Activated CD4-positive, CD25-positive, alpha-beta regulatory T cell (primary cell): Measurements from ENCODE around the gene ADK.
A peak's percentile ranks its signal among the peaks of the same experiment; 100 is the strongest.
"Not testable (repeated sequence)": the region's sequence is repeated elsewhere in the genome, so short reads cannot be mapped to it uniquely, and the experiment has no call there.

Experiments used
- DNase-seq, 4 experiments: peaks; one replicate each; lab custom pipeline; 2025; lab: John Stamatoyannopoulos, UW

The ADK gene

DNA sequence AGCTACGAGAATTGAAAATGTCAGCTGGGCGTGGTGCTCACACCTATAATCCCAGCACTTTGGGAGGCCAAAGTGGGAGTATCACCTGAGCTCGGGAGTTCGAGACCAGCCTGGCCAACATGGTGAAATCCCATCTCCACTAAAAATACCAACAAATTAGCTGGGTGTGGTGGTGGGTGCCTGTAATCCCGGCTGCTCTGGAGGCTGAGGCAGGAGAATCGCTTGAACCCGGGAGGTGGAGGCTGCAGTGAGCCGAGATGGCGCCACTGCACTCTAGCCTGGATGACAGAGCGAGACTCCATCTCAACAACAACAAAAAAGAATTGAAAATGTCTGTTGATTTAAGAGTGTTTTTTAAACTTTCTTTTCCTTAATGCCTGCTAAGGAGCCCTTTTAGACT, 4.0 kb upstream of the ADK start:
- not testable (repeated sequence) for DNase-seq

DNA sequence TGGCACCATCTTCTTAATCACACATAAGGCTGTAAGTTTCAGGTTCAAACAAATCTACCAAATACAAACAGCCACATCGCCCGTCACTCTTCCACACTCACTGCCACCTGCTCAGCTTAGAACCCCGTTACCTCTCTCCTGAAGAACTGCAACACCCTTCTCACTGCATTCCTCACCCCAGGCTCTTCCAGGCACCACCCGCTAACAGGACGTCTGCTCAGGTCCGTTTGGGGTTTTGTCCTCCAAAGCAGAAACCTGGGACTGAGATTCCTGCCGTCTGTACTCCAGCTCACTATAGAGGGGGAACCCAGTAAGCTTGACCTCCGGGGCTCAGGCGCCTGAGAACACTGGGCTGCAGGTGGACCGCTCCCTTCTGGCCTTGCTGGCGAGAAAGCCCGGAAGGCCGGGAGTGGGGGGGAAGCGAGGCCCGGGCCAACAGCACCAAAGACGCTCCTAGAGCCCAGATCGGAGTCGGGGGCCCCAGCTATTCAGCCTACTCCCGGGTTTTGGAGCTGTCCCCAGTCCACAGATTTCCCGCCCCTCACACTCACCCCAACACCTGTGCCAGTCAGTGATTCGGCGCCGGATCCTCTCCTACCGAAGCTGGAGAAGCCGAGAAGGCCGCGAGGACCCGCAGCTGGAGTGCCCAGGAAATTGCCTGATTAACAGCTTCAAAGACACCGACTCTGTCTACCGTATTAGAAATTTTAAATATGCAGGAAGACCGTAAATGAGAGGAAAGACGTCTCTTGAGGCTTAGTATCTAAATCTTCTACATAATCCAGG, 624 bp upstream of the ADK start, which contains the start of gene AP3M1:
Gene AP3M1, minus strand, starts transcription at position 625 of the 786 bp plus-strand sequence. CDS start 12,449 bp downstream, outside the sequence.
- DNase-seq, result peak; percentile 64 to 74 (median 68)

DNA sequence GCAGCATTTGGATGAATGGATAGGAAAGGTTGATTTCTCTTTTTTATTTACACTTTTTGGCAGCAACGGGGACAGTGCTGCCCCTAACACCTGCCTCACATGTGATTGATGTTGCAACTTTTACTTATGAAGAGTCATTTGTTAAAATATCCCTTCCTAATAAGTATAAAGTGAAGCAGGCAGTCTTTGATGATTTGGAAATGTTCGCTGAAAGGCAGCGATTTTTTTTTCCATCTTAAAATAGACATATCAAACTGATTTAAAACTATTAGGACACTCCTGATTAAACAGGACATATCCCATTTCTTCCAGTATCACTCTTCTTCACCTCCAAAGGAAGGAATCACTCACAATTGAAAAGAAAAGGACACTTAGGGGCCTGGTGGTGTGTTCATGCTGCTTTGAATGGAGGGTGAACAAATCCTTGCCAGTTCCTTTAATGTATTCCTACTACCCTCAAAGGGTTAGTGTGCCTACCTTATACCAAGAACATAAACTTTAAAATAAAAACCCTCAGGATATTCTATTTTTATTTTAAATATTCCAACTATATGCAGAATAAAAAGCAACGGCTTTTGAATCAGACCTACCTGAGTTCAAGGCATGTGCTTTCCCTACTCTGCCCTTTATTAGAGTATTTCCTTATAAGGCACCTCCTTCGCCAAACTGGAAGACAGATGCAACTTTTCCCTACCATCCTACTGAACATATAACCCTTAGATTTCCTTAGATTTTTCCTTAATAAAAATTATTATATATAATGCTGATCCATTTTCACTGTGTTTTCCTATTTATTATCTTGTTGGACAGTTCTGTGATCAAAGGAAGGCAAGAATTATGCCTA, 1.1 kb downstream of the ADK start:
- no peak for DNase-seq

DNA sequence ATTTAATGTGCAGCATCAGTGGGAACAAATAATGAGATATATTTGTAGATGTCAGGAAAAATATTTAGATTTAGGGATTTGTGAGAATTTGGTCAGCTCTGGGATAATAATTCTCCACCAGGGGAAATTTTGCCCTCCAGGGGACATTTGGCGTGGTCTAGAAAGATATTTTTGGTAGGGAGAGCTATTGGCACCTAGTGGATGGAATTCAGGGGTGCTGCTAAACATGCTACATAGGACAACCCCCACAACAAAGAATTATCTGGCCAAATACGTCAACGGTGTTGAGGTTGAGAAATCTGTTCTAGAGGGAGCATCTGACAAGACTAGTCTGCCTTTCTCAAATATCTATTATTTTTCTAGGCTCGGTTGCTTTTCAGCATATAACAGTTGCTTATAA, 2.1 kb downstream of the ADK start:
- no peak for DNase-seq

DNA sequence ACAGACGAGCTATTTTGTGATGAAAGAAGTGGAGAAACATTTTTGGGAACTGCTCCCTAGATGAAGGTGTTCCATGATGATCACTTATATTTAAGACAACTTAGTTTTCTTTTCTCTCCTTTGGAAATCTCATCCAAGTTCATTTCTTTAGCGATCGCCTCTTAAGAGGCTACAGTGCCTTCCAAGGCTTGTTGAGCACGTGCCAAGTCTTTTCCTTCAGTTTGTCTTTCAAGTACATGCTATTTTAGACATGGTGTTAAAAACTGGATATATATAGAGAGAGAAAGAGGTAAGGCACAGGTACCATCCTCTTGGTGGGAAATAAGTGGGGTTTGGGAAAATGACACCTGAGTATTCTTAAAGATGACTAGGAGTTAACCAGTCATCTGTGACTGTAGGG, 2.7 kb downstream of the ADK start:
- no peak for DNase-seq

DNA sequence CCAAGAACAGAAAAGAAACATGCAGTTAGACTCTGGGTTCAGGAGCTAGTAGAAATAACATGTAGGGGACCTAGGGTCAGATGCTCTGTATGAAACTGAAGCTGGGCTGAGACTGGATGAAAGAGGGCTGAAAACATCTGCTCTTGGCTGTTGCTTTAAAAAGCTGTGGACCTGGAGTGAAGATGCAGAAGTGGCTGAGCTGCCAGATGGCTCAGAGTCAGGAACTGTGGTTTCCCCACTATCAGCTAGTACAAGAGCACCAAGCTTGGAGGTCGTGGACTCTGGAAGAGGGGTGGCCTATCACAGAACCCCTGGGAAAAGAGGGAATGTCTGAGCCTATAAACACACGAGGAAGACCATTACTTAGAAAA, 5.9 kb downstream of the ADK start:
- no peak for DNase-seq

DNA sequence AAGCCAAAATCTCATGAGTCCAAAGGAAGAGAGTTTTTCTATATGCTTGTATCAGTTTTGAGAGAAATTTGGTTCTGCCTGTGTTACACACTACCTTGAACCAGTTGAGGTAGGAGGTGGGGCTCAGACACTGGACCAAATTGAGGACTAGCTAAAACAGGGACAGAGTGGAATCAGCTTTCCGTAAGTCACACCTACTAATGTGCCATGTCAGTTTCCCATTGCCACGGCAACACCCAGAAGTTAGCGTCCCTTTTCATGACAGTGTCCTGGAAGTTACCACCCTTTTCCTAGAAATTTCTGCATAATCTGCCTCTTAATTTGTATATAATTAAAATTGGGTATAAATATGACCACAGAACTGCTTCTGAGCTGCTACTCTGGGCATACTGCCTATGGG, 9.0 kb downstream of the ADK start:
- no peak for DNase-seq

DNA sequence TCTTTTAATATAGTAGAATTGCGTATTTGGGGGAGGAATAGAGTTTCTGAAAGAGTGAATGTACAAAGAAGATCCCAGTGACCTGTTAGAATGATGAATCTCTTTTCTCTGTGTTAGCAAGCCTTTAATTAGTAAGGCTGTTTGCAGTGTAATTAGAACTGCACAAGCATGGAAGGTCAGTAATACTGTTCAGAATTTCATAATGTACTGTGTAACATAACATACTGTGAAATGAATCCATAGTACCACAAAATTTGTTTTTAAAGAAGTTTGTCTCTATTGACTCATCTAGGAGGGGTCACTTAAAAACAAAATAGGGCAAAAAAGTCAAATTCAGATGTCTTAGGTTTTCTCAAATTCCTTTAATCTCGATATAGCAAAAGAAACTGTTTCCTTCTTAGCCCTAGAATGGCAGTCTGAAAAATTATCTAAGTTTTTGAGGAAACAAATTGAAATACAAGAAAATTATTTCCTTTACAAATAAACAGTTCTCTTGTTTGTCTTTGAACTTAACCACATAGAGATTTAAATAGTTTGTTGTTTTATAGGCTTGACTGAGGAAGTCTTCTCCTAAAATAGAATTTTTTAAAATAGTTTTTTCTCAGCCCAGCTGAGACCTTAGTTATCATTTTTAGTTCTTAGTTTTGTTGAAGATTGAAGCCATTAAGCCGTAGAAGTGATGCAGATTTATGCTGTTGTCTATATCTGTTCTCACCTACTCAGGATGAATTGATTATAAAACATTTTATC, 12.5 kb downstream of the ADK start:
- DNase-seq, result no peak

DNA sequence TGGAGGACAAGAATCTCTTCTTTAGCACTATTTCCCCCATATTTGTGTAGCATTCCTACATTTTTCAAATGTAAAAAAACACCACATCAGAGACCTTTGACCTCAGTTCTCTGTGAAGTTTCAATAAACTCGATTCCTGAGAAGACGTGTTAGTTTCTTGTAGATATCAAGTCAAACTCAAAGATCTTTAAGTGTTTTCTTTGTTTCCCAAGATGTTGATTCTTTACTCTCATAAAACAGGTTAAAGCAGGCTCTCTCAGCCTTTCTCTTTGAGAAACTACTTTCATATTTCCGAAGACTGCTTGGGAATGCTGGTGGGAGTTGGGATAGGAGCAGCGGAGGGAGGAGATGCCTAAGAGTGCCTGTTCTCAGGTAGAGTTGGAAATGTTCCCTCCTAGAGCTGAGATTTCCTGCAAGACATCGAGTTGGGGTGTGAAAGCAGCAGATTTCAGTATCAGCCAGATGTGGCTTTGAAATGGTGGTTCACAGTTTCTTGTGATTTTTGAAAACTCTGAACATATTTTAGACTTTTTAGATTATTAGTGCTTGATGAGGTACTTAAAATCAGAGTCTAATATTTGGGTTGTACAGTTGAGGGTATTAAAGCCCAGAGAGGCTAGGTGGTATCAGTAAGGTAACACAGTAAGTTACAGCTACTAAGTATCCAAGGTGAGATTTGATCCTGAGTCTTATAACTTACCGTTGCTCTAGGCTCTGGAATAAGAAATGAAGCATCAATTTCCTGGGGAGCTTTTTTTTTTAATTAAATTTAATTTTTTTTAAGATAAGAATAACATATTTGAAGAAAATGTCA, 13.9 kb downstream of the ADK start:
- DNase-seq, result no peak

DNA sequence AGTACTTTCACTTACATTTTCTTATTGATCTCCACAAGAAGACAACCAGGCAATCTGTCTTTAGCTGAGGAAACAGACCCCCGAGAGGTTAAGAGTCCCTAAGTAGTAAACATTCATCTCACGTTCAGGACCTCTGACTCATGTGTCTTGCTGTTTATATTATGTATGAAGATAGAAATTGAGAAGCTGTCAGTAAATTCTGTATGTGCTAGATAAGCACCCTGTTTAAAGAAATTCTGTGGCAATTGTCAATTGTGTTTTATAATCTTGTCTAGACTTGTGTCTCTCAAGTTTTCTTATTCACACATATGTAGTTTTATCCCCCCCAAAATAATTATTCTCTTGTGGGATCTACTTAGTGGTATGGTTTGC, 14.5 kb downstream of the ADK start:
- no peak for DNase-seq

DNA sequence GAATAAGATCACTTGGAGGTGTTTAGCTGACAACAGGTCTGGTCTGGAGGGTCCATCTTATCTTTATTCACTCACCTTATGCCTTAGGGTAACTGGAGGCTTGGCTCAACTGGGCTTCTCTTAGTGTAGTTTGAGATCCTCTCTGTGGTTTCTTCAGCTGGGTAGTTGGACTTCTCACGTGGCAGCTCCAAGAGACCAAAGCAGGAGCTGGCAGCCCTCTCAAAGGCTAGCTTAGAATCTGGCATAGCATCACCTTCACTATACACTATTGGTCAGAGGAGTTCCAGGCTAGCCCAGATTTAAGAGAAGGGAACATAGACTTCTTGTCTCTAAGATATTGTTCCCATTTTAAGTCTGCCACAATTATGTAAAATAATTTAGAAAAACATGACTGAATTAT, 16.4 kb downstream of the ADK start:
- DNase-seq, result no peak

DNA sequence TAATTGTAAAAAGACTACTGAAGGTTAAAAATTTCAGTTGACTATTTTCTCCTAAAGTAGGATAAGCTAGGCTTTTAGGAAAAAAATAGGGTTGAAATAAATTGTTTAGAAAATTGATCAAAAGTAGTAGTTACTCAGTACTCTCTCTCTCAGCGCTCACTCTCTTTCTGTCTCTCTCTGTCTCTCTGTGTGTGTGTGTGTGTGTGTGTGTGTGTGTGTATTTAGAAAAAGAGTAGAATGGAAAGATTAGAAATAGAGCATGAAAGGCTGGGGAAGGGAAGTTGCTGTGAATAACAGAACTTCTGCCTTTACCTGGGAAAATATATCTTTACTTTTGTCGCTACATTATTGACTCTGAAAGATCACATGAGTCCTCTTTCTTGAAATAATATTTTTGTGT, 20.6 kb downstream of the ADK start:
- DNase-seq, result no peak

DNA sequence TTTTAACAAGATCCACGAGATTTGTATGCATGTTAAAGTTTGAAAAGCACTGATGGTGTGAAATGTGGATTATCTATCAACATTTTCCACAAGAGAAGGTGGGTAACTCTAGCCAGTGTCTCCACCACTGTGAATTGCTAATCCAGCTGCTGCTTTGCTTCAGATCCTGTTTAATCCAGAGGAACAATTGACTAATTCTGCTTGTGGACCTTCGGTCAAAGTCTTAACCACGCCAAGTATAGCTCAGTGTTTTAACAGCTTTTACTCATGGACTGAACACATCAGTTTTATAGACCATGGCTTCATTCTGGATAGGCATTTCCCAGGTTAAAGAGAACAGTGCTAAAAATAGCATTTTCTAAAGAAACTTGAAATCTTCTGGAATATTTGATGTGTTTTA, 23.5 kb downstream of the ADK start:
- no peak for DNase-seq

DNA sequence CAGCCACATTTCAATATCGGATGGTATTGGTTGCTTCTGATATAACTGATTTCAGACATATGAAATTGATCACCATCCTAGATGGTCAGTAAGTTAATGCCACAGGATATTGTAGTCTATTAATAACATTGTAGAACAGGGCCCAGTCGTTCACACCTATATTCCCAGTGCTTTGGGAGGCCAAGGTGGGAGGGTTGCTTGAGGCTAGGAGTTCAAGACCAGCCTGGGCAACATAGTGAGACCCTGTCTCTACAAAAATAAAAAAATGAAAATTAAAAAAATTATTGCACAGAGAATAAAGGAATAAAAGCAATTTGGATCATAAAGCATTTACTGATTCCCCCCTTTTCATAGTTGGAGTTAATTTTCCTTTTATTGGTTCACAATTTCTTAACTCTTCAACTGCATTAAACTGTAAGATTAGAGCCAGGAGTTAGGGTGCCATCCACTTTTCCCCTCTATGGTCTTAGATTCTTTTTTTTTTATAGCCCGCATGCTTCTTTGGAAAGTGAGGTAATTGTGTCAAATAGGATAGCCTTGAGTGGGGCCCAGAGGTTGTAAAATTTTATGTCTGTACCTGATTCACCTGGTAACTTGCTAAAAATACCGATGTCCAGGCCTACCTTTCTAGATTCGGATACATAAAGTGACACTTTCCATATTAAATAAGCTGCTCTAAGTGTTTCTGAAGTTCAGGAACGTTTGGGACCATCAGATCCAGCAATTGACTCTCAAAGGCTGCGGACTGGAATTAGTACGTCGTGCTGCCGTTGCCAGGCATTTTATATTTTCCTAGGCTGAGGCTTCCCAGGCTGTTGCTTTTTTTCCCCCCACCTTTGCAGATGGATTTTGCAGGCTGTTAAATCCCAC, 24.7 kb downstream of the ADK start:
- no peak for DNase-seq

DNA sequence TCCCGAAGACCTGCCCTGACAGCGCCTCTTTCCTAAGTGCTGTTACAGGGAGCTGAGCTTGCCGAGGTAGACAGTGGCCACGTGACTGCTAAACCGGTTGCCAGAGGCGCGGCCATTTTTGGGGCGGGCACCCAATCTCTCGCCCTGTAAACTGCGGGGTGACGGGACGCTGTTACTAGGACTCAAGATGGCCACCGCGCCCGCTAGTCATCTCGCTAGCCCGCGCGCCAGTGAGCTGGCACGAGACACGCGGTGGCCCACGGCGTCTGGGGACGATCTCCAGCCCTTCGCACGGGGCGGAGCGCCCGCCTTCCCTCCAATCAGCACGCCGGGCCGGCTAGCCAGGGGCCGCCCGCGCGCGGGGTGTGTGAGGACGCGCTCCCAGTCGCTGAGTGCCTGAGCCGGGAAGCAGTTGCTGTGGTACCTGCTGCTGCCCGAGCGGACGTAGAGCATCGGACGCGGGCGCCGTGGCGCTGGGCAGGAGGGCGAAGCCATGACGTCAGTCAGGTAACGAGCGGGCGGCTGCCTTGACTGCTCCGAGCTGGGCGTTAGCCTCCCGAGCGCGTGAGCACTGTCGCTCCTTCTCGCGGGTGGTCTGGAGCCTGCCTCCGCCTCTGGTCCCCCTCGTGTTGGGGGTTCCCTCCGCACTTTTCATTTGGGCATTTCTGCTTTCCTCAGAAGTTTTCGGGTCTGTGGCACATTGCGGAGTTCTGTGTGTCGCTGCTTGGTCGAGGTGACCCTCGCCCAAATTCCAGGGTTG, 25.5 kb downstream of the ADK start:
- DNase-seq, result peak; percentile 89 to 95 (median 93)

DNA sequence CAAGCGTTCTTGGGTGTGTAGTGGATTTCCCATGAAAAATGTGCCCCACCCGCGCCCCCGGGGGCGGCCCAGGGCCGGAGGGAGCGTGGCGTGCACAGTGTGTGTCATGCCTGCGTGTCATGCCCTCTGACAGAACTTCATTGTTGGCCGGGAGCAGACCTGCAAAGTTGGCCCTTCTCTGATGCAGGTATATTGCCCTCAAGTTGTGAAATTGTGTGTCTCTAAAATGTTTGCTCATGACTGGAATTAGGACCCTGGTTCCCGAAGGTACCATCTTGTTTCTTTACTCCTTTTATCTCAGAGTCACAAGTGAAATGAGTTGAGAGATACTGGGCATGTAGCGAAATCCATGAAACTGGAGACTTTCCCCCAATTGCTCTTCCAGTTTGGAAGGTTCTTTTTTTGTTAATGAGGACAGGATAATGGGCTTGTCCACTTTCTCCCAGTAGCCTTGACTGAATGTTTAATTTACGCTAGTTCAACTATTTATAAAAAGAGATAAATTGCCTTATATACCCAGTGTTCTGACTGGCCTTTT, 26.2 kb downstream of the ADK start:
- peak in 2 of 4 experiments; percentile 2 to 35 for DNase-seq

DNA sequence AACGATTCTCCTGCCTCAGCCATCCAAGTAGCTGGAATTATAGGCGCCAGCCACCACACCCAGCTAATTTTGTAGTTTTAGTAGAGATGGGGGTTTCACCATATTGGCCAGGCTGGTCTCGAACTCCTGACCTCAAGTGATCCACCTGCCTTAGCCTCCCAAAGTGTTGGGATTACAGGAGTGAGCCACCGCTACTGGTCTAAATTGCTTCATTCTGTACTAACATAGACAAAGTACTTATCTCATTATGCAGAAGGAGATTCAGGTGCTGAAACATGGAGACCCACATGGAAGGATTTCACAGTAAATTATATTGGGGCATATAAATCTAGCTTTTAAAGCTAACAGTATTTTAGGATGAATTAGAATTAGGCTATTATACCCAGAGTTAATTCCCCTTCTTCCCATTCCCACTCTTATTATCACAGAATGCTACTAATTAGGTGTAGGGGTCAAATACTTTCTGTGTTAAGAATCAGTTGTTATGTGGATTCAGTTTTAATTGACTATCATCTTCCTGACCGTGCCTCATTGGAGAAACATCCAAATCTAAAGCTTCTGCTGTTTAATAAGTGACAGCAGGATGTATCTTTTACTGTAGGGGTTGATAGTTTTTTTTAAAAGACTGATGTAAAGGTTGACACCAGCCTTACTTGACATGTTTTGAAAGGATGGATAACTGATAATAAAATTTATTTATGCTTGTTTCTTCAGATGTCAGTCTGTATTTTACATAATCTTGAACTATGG, 27.2 kb downstream of the ADK start:
- no peak for DNase-seq

DNA sequence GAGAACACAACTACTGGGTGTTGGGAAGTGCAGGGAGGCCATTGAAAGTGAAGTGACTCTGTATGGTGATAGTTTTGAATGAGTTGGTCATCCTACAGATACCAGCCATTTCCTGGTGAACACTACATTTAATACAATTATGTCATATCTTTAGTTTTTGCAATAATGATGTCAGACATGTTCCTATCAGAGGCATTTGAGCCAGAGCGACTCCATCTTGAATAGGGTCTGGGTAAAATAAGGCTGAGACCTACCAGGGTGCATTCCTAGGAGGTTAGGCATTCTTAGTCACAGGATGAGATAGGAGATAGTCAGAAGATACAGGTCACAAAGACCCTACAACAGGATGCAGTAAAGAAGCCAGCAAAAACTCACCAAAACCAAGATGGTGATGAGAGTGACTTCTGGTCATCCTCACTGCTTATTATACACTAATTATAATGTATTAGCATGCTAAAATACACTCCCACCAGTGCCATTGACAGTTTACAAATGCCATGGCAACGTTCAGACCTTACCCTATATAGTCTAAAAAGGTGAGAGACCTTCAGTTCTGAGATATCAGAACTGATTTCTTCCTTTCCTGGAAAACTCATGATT, 28.2 kb downstream of the ADK start:
- DNase-seq, result no peak

DNA sequence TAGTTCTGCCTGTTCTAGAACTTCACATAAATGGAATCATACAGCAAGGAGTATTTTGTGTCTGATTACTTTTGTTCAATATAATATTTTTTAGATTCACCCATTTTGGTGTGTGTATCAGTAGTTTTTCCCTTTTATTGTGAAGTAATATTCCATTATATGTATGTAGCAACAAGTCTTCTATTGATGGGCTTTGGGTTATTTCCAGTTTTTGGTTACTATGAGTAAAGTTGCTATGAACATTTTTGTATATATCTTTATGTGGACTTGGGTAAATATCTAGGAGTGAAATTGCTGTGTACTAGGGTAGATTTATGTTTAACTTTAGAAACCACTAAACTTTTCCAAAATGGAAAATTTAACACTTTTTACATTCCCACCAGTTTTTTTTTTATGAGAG, 35.7 kb downstream of the ADK start:
- no peak for DNase-seq
